ENCODE results near the gene SMARCC1.

The SMARCC1 gene

GRCh38 chr3:47536967-47537366 lies 244.7 kb downstream of the SMARCC1 start:
- no peak overlapping the region for H3K9ac ChIP-seq
- no peak for TF ChIP-seq CTCF (IDR thresholded peaks at IDR 0.05)

DNA sequence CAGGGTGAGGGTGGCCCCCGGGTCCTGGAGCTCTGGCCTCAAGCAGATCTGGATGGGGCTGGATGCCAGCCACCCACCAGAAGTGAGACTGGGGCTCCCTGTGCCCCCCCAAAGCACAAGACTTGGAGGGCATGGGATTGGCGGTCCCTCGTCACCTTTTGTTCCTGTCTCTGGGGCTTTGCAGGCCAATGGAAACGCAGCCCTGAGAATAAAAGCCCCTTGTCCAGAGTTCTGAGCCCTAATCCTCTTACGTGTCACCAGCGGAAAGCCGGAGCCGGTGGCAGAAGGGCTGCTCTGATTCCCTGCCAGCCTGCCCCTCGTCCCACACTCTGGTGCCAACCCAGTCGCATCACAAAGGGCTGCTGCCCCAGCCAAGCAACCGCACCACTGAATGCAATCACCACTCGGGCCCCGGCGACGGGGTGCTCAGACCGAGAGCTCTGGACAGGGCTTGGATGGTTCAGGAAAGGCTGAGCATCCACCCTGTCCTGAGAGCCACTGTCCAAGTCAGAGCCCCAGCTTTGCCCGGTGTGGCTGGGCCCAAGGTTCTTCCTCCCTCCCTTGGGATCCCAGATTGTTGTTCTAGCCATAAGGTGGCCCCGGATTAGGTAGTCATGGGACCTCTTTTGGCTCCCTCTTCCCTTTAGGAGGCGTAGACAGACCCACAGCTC lies 245.3 kb downstream of the SMARCC1 start:
- no peaks in the 10 kb centered on the region for H3K4me1 ChIP-seq
- no peaks in the 10 kb centered on the region for H3K27me3 ChIP-seq (ENCODE audit: control insufficient read depth, insufficient read depth, low read length)
- no peak overlapping the region for H3K9ac ChIP-seq
- TF ChIP-seq CTCF (IDR thresholded peaks at IDR 0.05), result no peak
- H3K79me2 ChIP-seq, result no peaks in the 10 kb centered on the region
- H3K4me3 ChIP-seq (ENCODE audit: low read depth, low read length), result no peak overlapping the region
- H3K9me3 ChIP-seq (ENCODE audit: control insufficient read depth, low read length), result no peaks in the 10 kb centered on the region
- no peak overlapping the region for H2AFZ ChIP-seq
- no peak overlapping the region for H3K27ac ChIP-seq
- H3K36me3 ChIP-seq (ENCODE audit: control insufficient read depth, insufficient read depth, low read length), result no peaks in the 10 kb centered on the region
- H3K4me2 ChIP-seq (ENCODE audit: low read length), result no peak overlapping the region

More at GRCh38 chr3:47536967-47537366, 244.7 kb downstream of the SMARCC1 start:
- Histone ChIP-seq H3K4me2 (ENCODE audit: low read length) (no peak overlapping the region), H3K79me2 (no peaks in the 10 kb centered on the region), H3K27me3 (ENCODE audit: control insufficient read depth, insufficient read depth, low read length) (no peaks in the 10 kb centered on the region), H3K4me1 (no peaks in the 10 kb centered on the region), H3K4me3 (ENCODE audit: low read depth, low read length) (no peak overlapping the region), H3K36me3 (ENCODE audit: control insufficient read depth, insufficient read depth, low read length) (no peaks in the 10 kb centered on the region), H3K27ac (no peak overlapping the region), H3K9me3 (ENCODE audit: control insufficient read depth, low read length) (no peaks in the 10 kb centered on the region), H2AFZ (no peak overlapping the region)

Data from parathyroid adenoma (tissue), 2 donors.